ENCODE measurements around the gene BAHCC1.

GRCh38 chr17:81512562-81513371, 117.5 kb downstream of the BAHCC1 start, which contains the start of gene ACTG1:
- TF ChIP-seq ATF2 (CRISPR knock-in tag; IDR thresholded peaks at IDR 0.05; ENCODE audit: borderline replicate concordance, low read depth) (no peak), CTCF (IDR thresholded peaks at IDR 0.05) (no peak), ZNF396 (CRISPR knock-in tag; IDR thresholded peaks at IDR 0.05; ENCODE audit: borderline replicate concordance) (no peak), NFE2L1 (CRISPR knock-in tag; IDR thresholded peaks at IDR 0.05) (no peak), TP53 (CRISPR knock-in tag; IDR thresholded peaks at IDR 0.05) (peak; percentile 69; the same call in 1 of the 2 replicates), ZSCAN18 (CRISPR knock-in tag; IDR thresholded peaks at IDR 0.05) (no peak), IRF2 (CRISPR knock-in tag; IDR thresholded peaks at IDR 0.05; ENCODE audit: borderline replicate concordance, low read depth) (no peak), MXD4 (CRISPR knock-in tag; IDR thresholded peaks at IDR 0.05; ENCODE audit: borderline replicate concordance) (no peak), ZNF121 (CRISPR knock-in tag; IDR thresholded peaks at IDR 0.05) (no peak), ZNF512 (CRISPR knock-in tag; IDR thresholded peaks at IDR 0.05; ENCODE audit: borderline replicate concordance) (no peak)
